Coronary artery (tissue), 2 donors: Measurements from ENCODE around the gene KRIT1.

ENCODE experiments used
- DNase-seq: peaks from one replicate; pipeline ENCODE4 v3.0.0-alpha.2; 2017; ENCODE audit warnings: low spot score
- H3K27ac ChIP-seq, 2 donors: fragments of 200-600 bp; sonication (generic); one replicate each; pipeline ENCODE4 v1.5.1; 2016 to 2019
- H3K4me3 ChIP-seq: fragments of 200-600 bp; sonication (generic); 2 replicates; pipeline ENCODE4 v1.5.1; 2016; ENCODE audit warnings: mild to moderate bottlenecking, moderate library complexity
- CTCF ChIP-seq: fragments of 200-600 bp; sonication (generic); IDR thresholded peaks from one replicate; pipeline ENCODE4 v1.5.1; 2019; ENCODE audit warnings: antibody characterized with exemption

The KRIT1 gene

GRCh38 chr7:92282221-92282814 is 36.6 kb upstream of the KRIT1 start:
- TF ChIP-seq CTCF, result no peak
- DNase-seq, result no peak
- Histone ChIP-seq H3K27ac (no peak overlapping the region), H3K4me3 (no peak overlapping the region)

- Histone ChIP-seq H3K4me3 (no peak overlapping the region), H3K27ac (no peak overlapping the region)
- DNase-seq, result no peak
- TF ChIP-seq CTCF, result no peak
Observed at GRCh38 chr7:92281031-92281430, 35.3 kb upstream of the KRIT1 start.

- DNase-seq, result no peak
- H3K27ac ChIP-seq, result no peak overlapping the region
- TF ChIP-seq CTCF, result no peak
- H3K4me3 ChIP-seq, result no peak overlapping the region
Observed at GRCh38 chr7:92279396-92280031, 33.8 kb upstream of the KRIT1 start.

GRCh38 chr7:92276460-92276864 is 30.7 kb upstream of the KRIT1 start:
- no peak for DNase-seq
- Histone ChIP-seq H3K27ac (no peak overlapping the region), H3K4me3 (no peak overlapping the region)
- no peak for TF ChIP-seq CTCF

GRCh38 chr7:92275327-92275726 is 29.6 kb upstream of the KRIT1 start:
- DNase-seq, result no peak
- Histone ChIP-seq H3K27ac (no peak overlapping the region), H3K4me3 (no peak overlapping the region)
- TF ChIP-seq CTCF, result no peak

GRCh38 chr7:92268921-92269320 is 23.2 kb upstream of the KRIT1 start:
- H3K27ac ChIP-seq, result no peak overlapping the region
- no peak overlapping the region for H3K4me3 ChIP-seq
- no peak for DNase-seq
- TF ChIP-seq CTCF, result no peak
